HG03103 (cell line): Measurements from ENCODE around the gene ANTKMT.

Experiments
- ATAC-seq: cut with Tn5 transposase; IDR thresholded peaks from one replicate; pipeline ENCODE4 v1.9.1; 2021; ENCODE audit warnings: low read depth; ENCODE audit not compliant: unreplicated experiment

Gene ANTKMT

GRCh38 chr16:761625-762513, 40.9 kb downstream of the ANTKMT start:
- ATAC-seq, result no peak

GRCh38 chr16:762595-763268, 41.8 kb downstream of the ANTKMT start:
- ATAC-seq, result no peak

GRCh38 chr16:763369-764183, 42.6 kb downstream of the ANTKMT start:
- no peak for ATAC-seq

- ATAC-seq, result no peak
Observed at GRCh38 chr16:764184-764750, 43.3 kb downstream of the ANTKMT start.

GRCh38 chr16:764848-765487, 44.0 kb downstream of the ANTKMT start:
- no peak for ATAC-seq

GRCh38 chr16:765488-765865, 44.5 kb downstream of the ANTKMT start:
- ATAC-seq, result no peak

- no peak for ATAC-seq
Observed at GRCh38 chr16:766008-766819, 45.3 kb downstream of the ANTKMT start.

- no peak for ATAC-seq
Observed at GRCh38 chr16:766820-767640, 46.1 kb downstream of the ANTKMT start.

- ATAC-seq, result no peak
Observed at GRCh38 chr16:767743-768235, 46.8 kb downstream of the ANTKMT start.

GRCh38 chr16:768428-768827, 47.5 kb downstream of the ANTKMT start:
- ATAC-seq, result no peak

- no peak for ATAC-seq
Observed at GRCh38 chr16:769184-769784, 48.3 kb downstream of the ANTKMT start.

GRCh38 chr16:769934-770333, 49.0 kb downstream of the ANTKMT start:
- ATAC-seq, result no peak

GRCh38 chr16:770411-770810, 49.5 kb downstream of the ANTKMT start:
- ATAC-seq, result no peak
